Measurements from ENCODE around the gene FAM83C. TPM values are rescaled to one million over a fixed set of nuclear protein-coding genes. Genes with fewer than 3 reads are reported as not detected.

Gene FAM83C
- total RNA-seq, 1 experiment from 2014 or later, result not detected

GRCh38 chr20:35320396-35321126, 28.3 kb upstream of the FAM83C start:
- H3K27ac ChIP-seq (ENCODE audit: low read depth, low read length, poor library complexity, severe bottlenecking), result no peak overlapping the region
- POLR2A ChIA-PET (ENCODE audit: low non-redundant PET), result no interaction called here
- no peaks in the 10 kb centered on the region for H3K9me3 ChIP-seq (ENCODE audit: low read depth, low read length, poor library complexity, severe bottlenecking)
- DNase-seq (ENCODE audit: low spot score), result no peak
- H3K4me3 ChIP-seq (ENCODE audit: low read depth, low read length, poor library complexity, severe bottlenecking), result no peak overlapping the region
- no peaks in the 10 kb centered on the region for H3K27me3 ChIP-seq (replicated peaks; ENCODE audit: insufficient read depth, low read depth, low read length, poor library complexity)
- H3K36me3 ChIP-seq (ENCODE audit: insufficient read depth, low read length, poor library complexity, severe bottlenecking), result no peaks in the 10 kb centered on the region
- CTCF ChIA-PET, result no interaction called here
- BruUV-seq (replicated peaks), result no TSS peak
- no peak for TF ChIP-seq EZH2 (IDR thresholded peaks at IDR 0.05; ENCODE audit: borderline replicate concordance, low read depth, low read length, poor library complexity, severe bottlenecking)
- TF ChIP-seq, protein P1, sequence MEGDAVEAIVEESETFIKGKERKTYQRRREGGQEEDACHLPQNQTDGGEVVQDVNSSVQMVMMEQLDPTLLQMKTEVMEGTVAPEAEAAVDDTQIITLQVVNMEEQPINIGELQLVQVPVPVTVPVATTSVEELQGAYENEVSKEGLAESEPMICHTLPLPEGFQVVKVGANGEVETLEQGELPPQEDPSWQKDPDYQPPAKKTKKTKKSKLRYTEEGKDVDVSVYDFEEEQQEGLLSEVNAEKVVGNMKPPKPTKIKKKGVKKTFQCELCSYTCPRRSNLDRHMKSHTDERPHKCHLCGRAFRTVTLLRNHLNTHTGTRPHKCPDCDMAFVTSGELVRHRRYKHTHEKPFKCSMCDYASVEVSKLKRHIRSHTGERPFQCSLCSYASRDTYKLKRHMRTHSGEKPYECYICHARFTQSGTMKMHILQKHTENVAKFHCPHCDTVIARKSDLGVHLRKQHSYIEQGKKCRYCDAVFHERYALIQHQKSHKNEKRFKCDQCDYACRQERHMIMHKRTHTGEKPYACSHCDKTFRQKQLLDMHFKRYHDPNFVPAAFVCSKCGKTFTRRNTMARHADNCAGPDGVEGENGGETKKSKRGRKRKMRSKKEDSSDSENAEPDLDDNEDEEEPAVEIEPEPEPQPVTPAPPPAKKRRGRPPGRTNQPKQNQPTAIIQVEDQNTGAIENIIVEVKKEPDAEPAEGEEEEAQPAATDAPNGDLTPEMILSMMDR (conservative IDR thresholded peaks at IDR 0.05; ENCODE audit: low read depth, low read length), result no peak
- intact Hi-C loops (cut with micrococcal nuclease; ENCODE audit: unreplicated experiment), result no loop called here
- peaks cover 7% of the 10 kb centered on the region for H3K4me1 ChIP-seq (ENCODE audit: insufficient read depth, low read length, poor library complexity, severe bottlenecking)

DNA sequence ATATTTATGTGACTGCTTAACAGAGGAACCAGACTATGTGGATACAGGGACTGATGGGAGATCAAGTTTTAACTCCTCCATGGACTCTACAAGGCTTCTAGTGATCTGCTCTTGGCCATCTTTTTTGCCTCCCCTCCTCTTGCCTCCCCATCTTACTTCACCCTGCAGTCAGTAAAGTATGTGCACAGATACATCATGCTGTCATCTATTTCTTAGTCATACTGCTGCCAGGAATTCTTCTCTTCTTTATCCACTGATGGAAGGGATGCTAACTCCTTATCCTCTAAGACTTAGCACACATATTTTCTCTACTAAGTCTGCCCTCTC, 27.6 kb upstream of the FAM83C start:
- no TSS peak for BruUV-seq (replicated peaks)
- intact Hi-C loops (cut with micrococcal nuclease; ENCODE audit: unreplicated experiment), result no loop called here
- DNase-seq (ENCODE audit: low spot score), result no peak
- H3K27ac ChIP-seq (ENCODE audit: low read depth, low read length, poor library complexity, severe bottlenecking), result no peak overlapping the region
- H3K4me1 ChIP-seq (ENCODE audit: insufficient read depth, low read length, poor library complexity, severe bottlenecking), result peaks cover 7% of the 10 kb centered on the region
- no peak overlapping the region for H3K4me3 ChIP-seq (ENCODE audit: low read depth, low read length, poor library complexity, severe bottlenecking)
- no peaks in the 10 kb centered on the region for H3K9me3 ChIP-seq (ENCODE audit: low read depth, low read length, poor library complexity, severe bottlenecking)
- H3K36me3 ChIP-seq (ENCODE audit: insufficient read depth, low read length, poor library complexity, severe bottlenecking), result no peaks in the 10 kb centered on the region
- TF ChIP-seq, protein P1 (conservative IDR thresholded peaks at IDR 0.05; ENCODE audit: low read depth, low read length), result no peak
- TF ChIP-seq EZH2 (IDR thresholded peaks at IDR 0.05; ENCODE audit: borderline replicate concordance, low read depth, low read length, poor library complexity, severe bottlenecking), result no peak
- CTCF ChIA-PET, result no interaction called here
- no peaks in the 10 kb centered on the region for H3K27me3 ChIP-seq (replicated peaks; ENCODE audit: insufficient read depth, low read depth, low read length, poor library complexity)
- POLR2A ChIA-PET (ENCODE audit: low non-redundant PET), result no interaction called here

- ChIA-PET CTCF (no interaction called here), POLR2A (ENCODE audit: low non-redundant PET) (no interaction called here)
- peak; percentile 37 for DNase-seq (ENCODE audit: low spot score)
- no peak overlapping the region for H3K4me3 ChIP-seq (ENCODE audit: low read depth, low read length, poor library complexity, severe bottlenecking)
- H3K27me3 ChIP-seq (replicated peaks; ENCODE audit: insufficient read depth, low read depth, low read length, poor library complexity), result no peaks in the 10 kb centered on the region
- TF ChIP-seq, protein P1 (conservative IDR thresholded peaks at IDR 0.05; ENCODE audit: low read depth, low read length), result no peak
- TF ChIP-seq EZH2 (IDR thresholded peaks at IDR 0.05; ENCODE audit: borderline replicate concordance, low read depth, low read length, poor library complexity, severe bottlenecking), result no peak
- H3K27ac ChIP-seq (ENCODE audit: low read depth, low read length, poor library complexity, severe bottlenecking), result no peak overlapping the region
- BruUV-seq (replicated peaks), result no TSS peak
- H3K4me1 ChIP-seq (ENCODE audit: insufficient read depth, low read length, poor library complexity, severe bottlenecking), result peaks cover 7% of the 10 kb centered on the region
- H3K36me3 ChIP-seq (ENCODE audit: insufficient read depth, low read length, poor library complexity, severe bottlenecking), result no peaks in the 10 kb centered on the region
- H3K9me3 ChIP-seq (ENCODE audit: low read depth, low read length, poor library complexity, severe bottlenecking), result no peaks in the 10 kb centered on the region
- intact Hi-C loops (cut with micrococcal nuclease; ENCODE audit: unreplicated experiment), result no loop called here
Measured at GRCh38 chr20:35319192-35319870, 27.1 kb upstream of the FAM83C start.

All from A673 (cell line).